GM21619 (cell line): Measurements from ENCODE around the gene PRPF18.

Experiments
- ATAC-seq: cut with Tn5 transposase; IDR thresholded peaks from one replicate; pipeline ENCODE4 v1.9.1; 2021; ENCODE audit not compliant: unreplicated experiment

The PRPF18 gene

DNA sequence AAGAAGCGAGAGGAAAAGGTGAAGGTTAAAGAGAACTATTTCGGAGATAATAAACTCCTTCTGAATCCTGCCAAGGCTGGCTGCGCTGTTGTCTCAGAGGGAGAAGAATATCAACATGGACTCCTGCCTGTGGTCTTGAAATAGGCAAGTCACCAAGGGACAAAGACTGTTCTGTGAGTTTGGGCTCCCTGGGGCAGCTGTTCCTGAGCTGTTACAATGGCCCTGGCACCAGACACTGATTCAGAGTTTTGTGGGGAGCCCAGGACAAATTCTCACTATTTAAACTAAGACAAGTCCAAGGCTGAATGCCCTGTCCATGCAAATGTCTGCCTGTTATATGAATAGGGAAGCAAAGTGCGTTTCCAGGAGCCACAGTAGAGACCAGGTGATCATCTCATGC, 81.4 kb downstream of the PRPF18 start:
- ATAC-seq, result no peak

DNA sequence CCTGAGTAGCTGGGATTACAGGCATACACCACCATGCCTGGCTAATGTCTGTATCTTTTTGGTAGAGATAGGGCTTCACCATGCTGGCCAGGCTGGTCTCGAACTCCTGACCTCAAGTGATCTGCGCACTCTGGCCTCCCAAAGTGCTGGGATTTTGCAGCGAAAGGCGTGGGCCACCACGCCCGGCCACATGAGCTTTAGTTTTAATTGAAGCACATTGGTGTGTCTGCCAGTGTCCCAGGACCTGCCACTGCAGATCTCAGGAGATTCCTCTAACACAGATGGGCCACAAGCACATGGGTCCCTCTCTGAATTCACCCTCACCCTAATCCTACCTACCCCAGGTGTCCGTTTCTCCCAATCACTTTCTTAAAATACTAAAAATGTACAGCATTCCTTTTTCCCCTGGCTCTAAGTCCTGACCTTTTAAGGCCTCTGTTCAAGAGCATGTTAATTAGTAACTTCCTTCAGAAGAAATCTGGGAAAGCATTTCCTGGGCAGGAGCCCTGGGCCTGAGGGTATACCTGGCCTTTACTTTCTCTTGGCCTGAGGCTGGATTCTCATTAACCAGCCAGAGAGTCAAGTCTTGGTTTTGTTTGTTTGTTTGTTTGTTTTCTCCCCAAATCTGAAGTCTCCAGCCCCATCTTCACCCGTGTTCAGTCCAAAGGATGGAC, 82.6 kb downstream of the PRPF18 start:
- ATAC-seq, result no peak

DNA sequence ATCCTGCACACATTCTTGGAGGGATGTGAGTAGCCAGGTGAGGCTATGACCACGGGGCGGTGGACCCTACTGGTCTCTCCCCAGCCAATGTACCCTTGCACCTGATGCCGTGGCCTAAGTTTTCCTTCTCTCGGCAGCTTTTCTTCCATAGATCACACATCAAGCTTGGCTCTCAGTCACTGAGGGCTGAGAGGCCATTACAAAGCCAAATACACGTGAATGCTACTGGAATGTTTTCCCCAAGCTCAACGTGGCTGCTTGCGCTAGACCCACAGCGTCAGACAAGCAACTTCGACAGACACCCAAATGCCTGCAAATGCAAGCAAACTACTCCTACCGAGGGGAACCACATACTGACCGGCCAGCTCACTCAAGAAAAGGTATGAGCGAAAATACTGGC, 83.1 kb downstream of the PRPF18 start:
- no peak for ATAC-seq

DNA sequence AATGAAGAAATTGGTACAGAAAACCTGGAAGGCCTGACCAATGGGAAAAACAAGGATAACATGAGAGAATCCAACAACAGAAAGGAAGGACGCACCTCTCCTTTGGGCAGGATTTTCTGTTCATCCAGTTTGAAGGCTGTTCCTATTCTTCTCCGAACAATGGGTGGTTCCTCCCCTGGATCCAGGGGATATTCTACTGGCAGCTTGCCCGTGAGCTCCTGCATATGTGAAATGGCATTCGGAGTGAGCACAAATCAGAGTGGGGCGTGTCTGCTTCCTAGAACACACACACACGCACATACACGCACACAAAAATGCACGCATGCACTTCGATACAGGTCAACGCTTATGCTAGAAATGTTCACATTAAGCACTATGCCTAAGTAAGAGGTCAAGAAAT, 83.5 kb downstream of the PRPF18 start:
- ATAC-seq, result no peak

DNA sequence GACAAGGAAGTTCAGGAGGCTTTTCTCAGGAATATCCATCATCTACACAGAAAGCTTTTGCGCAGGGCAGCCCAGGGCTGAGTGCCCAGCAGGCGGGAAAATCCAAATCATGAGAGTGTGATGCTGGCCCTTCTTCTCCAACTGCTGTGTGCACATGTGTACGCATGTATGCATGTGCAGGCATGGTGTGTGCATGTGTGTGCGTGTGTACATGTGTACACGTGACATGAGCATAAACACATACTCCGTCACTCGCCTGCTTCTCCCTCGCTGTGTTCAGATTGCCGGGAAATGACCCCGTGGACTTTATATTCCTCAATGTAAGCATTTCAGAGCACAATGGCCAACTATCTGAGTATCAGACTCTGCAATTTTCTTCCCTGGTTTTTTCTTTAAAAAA, 85.1 kb downstream of the PRPF18 start:
- ATAC-seq, result no peak

DNA sequence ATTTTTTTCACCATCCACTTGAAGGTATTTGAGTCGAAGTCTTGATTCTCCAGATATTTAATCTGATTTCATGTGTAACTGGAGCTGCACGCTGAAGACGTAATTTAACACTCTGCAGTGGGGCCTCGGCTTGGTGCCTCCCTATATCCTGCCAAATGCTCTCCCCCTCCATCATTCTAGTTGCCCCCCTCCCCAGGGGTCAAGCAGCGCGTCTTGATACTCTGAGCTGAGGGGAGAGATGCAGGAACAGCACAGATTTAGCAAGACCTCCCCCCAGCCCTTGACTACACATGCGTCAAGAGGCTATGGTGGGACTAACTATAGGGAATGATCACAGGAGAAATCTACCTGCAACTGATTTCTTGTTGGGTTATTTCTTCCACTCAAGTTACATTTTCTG, 85.8 kb downstream of the PRPF18 start:
- ATAC-seq, result no peak

DNA sequence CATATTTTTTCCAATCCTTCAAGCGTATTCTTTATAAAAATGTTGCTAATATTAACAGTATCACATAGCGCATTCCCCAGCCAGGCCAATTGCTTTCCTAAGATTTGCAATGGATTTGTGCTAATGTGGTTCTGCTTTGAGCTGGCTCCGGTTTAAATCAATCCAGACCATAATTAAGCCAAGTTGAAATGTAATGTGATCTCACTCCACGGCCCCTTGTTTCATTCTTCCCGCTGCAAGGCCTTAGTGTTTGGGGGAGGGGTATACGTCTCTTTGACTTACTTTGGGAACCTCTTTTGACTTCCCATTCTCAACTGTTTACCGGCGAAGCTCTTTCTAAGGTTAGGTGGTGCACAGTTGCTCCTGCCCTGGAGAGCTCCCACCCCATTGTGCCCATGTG, 86.4 kb downstream of the PRPF18 start:
- ATAC-seq, result no peak

DNA sequence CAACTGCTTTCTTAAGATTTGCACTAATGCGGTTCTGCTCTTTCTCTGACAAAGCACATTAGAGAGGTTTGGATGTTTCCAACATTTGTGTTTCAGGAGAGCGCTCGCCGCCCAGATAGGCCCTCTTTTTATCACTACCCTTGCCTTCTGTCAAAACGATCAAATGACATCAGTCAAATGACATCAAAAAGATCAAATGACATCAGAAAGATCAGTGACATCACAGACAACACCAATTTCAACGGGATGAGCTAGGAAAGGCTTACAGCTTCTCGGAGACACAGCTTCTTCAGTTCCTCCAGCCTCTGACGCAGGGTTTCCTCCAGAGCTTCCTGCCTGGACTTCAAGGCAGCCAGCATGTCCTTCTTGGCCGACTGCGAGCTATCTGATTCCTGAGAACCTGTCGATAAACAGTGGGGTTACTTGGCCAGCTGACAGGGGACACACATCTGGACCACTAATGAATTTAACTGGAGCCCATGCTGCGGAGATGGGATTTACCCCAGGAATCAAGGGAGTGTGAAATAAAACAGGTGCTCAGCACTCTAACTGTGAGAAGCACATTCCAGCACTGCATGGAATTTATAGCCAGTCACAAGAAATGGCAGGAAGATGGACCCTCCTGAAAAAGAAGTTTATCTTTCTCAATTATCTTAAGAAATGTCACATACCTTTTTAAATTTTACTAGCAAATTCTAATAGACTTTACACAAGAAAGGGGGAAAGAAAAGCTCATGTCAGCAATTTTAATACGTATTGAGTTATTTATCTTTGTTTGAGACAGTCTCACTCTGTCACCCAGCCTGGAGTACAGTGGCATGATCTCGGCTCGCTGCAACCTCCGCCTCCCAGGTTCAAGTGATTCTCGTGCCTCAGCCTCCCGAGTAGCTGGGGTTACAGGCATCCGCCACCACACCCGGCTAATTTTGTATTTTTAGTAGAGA, 88.2 kb downstream of the PRPF18 start:
- no peak for ATAC-seq

DNA sequence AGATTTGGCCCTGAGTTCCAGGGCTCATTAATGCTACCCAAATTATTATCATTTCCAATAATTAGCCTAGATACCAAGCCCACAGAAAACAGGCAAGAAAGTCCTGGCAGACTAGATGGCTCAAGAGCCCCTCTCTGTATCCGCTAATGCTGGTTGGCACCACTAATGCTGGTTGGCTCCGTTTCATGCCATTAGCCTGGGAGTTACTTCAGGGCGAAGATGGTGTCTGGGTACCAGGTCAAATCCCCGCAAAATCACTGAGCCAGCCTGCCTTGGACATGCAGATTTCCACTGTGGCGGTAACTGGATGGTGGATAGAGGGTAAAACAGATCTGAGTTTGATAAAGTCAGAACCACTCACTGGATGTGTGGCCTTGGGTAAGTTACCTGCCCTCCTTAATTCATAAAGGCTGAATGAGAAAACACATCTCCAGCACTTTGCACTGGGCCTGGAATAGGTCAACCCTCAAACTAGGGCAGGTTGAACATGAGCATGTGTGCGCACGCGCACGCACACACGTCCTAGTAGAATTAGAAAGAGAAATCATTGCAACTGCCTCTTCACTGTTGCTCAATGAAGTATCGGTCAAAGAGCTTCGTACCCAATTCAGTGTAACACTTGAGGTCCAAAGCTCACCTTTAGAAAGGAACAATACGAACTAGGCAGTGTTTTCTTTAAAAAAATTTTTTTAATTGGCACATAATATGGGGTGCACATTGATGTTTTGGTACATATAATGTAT, 91.5 kb downstream of the PRPF18 start:
- no peak for ATAC-seq
